HepG2 (cell line): ENCODE data around the gene PFKFB2. TPM values are rescaled to one million over a fixed set of nuclear protein-coding genes. Genes with fewer than 3 reads are reported as not detected.

ENCODE experiments used
- CEBPG ChIP-seq: IDR thresholded peaks from 2 replicates; pipeline ENCODE4 v1.6.1; 2016
- EHMT2 ChIP-seq: fragments of 200-600 bp; sonication (generic); IDR thresholded peaks from 2 replicates; pipeline ENCODE4 v1.7.0; 2017; ENCODE audit warnings: antibody characterized with exemption, low read depth, low read length, borderline replicate concordance
- ELF1 ChIP-seq: sonication (generic); formaldehyde crosslinking; IDR thresholded peaks from 2 replicates; pipeline ENCODE4 v1.4.0; 2020; ENCODE audit warnings: missing genetic modification reagents
- FOXJ3 ChIP-seq: sonication (generic); formaldehyde crosslinking; IDR thresholded peaks from 2 replicates; pipeline ENCODE4 v1.4.0; 2020; ENCODE audit warnings: missing genetic modification reagents, mild to moderate bottlenecking, borderline replicate concordance
- FOXO1 ChIP-seq: sonication (generic); formaldehyde crosslinking; IDR thresholded peaks from 2 replicates; pipeline ENCODE4 v1.4.0; 2020; ENCODE audit warnings: missing genetic modification reagents
- HMG20A ChIP-seq: IDR thresholded peaks from 2 replicates; pipeline ENCODE4 v1.6.1; 2016; ENCODE audit warnings: borderline replicate concordance
- MAFG ChIP-seq: sonication (generic); formaldehyde crosslinking; IDR thresholded peaks from 2 replicates; pipeline ENCODE4 v1.5.1; 2020; ENCODE audit warnings: mild to moderate bottlenecking, missing genetic modification reagents
- TBL1XR1 ChIP-seq: fragments of 150-350 bp; IDR thresholded peaks from 2 replicates; pipeline ENCODE4 v1.6.1; 2014; ENCODE audit warnings: borderline replicate concordance, low read length; ENCODE audit not compliant: partially characterized antibody
- TCF7 ChIP-seq: sonication (generic); IDR thresholded peaks from 2 replicates; pipeline ENCODE4 v1.6.1; 2016; ENCODE audit warnings: antibody characterized with exemption, low read depth
- ZKSCAN8 ChIP-seq: IDR thresholded peaks from 2 replicates; pipeline ENCODE4 v1.6.1; 2016; ENCODE audit warnings: borderline replicate concordance, missing genetic modification reagents, missing compliant biosample characterization
- ZMAT3 ChIP-seq: sonication (generic); formaldehyde crosslinking; conservative IDR thresholded peaks from 2 replicates; pipeline ENCODE4 v1.7.0; 2021; ENCODE audit warnings: missing genetic modification reagents
- ZMYM3 ChIP-seq: sonication (generic); formaldehyde crosslinking; IDR thresholded peaks from 2 replicates; pipeline ENCODE4 v1.5.1; 2020; ENCODE audit warnings: mild to moderate bottlenecking, missing genetic modification reagents
- ZMYM4 ChIP-seq: sonication (generic); formaldehyde crosslinking; IDR thresholded peaks from 2 replicates; pipeline ENCODE4 v1.8.1; 2023; ENCODE audit warnings: mild to moderate bottlenecking, missing genetic modification reagents
- ZNF101 ChIP-seq: sonication (generic); formaldehyde crosslinking; IDR thresholded peaks from 2 replicates; pipeline ENCODE4 v1.4.0; 2020; ENCODE audit warnings: mild to moderate bottlenecking, low read depth, missing genetic modification reagents, borderline replicate concordance
- ZNF264 ChIP-seq: sonication (generic); formaldehyde crosslinking; IDR thresholded peaks from 2 replicates; pipeline ENCODE4 v1.4.0; 2020; ENCODE audit warnings: missing genetic modification reagents
- ZNF382 ChIP-seq: sonication (generic); formaldehyde crosslinking; IDR thresholded peaks from 2 replicates; pipeline ENCODE4 v1.5.0; 2020; ENCODE audit warnings: missing genetic modification reagents, mild to moderate bottlenecking, borderline replicate concordance
- ZNF598 ChIP-seq: sonication (generic); formaldehyde crosslinking; IDR thresholded peaks from 2 replicates; pipeline ENCODE4 v1.5.1; 2020; ENCODE audit warnings: mild to moderate bottlenecking, missing genetic modification reagents, borderline replicate concordance
- ZNF781 ChIP-seq: sonication (generic); formaldehyde crosslinking; IDR thresholded peaks from 2 replicates; pipeline ENCODE4 v1.5.1; 2020; ENCODE audit warnings: borderline replicate concordance, mild to moderate bottlenecking, missing genetic modification reagents; ENCODE audit errors: not compliant biosample characterization
- polyA plus RNA-seq, 8 experiments: library from polyadenylated mRNA; depleted of rRNA in 3 of 8; stranded (reverse) in 7 of 8; unstranded in 1 of 8; fragments of >200 nt; fragmentation: Illumina TruSeq in 4 of 8; extraction: Trizol in 4 of 8; gene quantifications; 2 replicates each; pipeline versions ENCODE4 v1.2.1 to v1.2.3, GENCODE V29; 2011 to 2016; ENCODE audit warnings: low read depth in 4 of 8, missing spikeins in 1 of 8, mixed read lengths in 1 of 8; ENCODE audit not compliant: insufficient read depth in 1 of 8
- total RNA-seq, 5 experiments: library from RNA; depleted of rRNA; stranded (reverse); fragments of >200 nt; fragmentation: Illumina TruSeq; extraction: Trizol; gene quantifications; 2 replicates each; pipeline ENCODE4 v1.2.3, GENCODE V29; 2016; ENCODE audit warnings: low read depth in 1 of 5
- TF ChIP-seq, protein P1 (sequence below): IDR thresholded peaks from 2 replicates; pipeline ENCODE4 v1.6.1; 2016; ENCODE audit warnings: low read depth, borderline replicate concordance
- TF ChIP-seq, protein P2 (sequence below), 2 experiments: fragments of 450-650 bp in 1 of 2; sonication (generic) in 1 of 2; formaldehyde crosslinking; IDR thresholded peaks; 2 replicates each; pipeline versions ENCODE4 v1.5.0 to v1.8.0; 2020 to 2022; ENCODE audit warnings: mild to moderate bottlenecking in 1 of 2, missing genetic modification reagents in 1 of 2
- TF ChIP-seq, protein P3 (sequence below): sonication (generic); formaldehyde crosslinking; IDR thresholded peaks from 2 replicates; pipeline ENCODE4 v1.4.0; 2020; ENCODE audit warnings: missing genetic modification reagents
- TF ChIP-seq, protein P4 (sequence below): sonication (generic); formaldehyde crosslinking; conservative IDR thresholded peaks from 2 replicates; pipeline ENCODE4 v1.8.0; 2022; ENCODE audit warnings: mild to moderate bottlenecking, moderate library complexity, missing genetic modification reagents

The PFKFB2 gene
- total and polyA plus RNA-seq, 2 of the 13 experiments (the other 11 are each of a cell fraction or from before 2014, with no cell fraction given) = 4.6 to 10.6 TPM

GRCh38 chr1:207088701-207089626 lies 35.9 kb downstream of the PFKFB2 start, which contains the start of gene C4BPB (continued):
- TF ChIP-seq, protein P1, sequence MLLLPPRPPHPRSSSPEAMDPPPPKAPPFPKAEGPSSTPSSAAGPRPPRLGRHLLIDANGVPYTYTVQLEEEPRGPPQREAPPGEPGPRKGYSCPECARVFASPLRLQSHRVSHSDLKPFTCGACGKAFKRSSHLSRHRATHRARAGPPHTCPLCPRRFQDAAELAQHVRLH (CRISPR knock-in tag) = peak; percentile 73; the same call in 1 of the 2 replicates
- TF ChIP-seq ZKSCAN8 (CRISPR knock-in tag) = peak; percentile 86; the same call in 1 of the 2 replicates
- peak; percentile 59 for TF ChIP-seq ZMYM3 (CRISPR knock-in tag)
- TF ChIP-seq FOXJ3 = peak; percentile 93; the same call in 1 of the 2 replicates
- TF ChIP-seq, protein P2, sequence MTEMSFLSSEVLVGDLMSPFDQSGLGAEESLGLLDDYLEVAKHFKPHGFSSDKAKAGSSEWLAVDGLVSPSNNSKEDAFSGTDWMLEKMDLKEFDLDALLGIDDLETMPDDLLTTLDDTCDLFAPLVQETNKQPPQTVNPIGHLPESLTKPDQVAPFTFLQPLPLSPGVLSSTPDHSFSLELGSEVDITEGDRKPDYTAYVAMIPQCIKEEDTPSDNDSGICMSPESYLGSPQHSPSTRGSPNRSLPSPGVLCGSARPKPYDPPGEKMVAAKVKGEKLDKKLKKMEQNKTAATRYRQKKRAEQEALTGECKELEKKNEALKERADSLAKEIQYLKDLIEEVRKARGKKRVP (CRISPR knock-in tag; IDR thresholded peaks at IDR 0.05) = peak in 1 of 2 experiments; percentile 83; a peak in 2 of 4 replicates
- peak; percentile 53; the same call in 1 of the 2 replicates for TF ChIP-seq ZNF264 (CRISPR knock-in tag)
- TF ChIP-seq ZMYM4 (CRISPR knock-in tag) = peak; percentile 75
- TF ChIP-seq ZNF101 (CRISPR knock-in tag) = no peak
- peak; percentile 82; the same call in 1 of the 2 replicates for TF ChIP-seq EHMT2
- no peak for TF ChIP-seq ZNF598 (CRISPR knock-in tag)
- no peak for TF ChIP-seq ZNF382 (CRISPR knock-in tag)
- peak; percentile 90 for TF ChIP-seq TBL1XR1
- TF ChIP-seq HMG20A (CRISPR knock-in tag) = peak; percentile 85
- TF ChIP-seq TCF7 = peak; percentile 28; the same call in 1 of the 2 replicates
- TF ChIP-seq, protein P3, sequence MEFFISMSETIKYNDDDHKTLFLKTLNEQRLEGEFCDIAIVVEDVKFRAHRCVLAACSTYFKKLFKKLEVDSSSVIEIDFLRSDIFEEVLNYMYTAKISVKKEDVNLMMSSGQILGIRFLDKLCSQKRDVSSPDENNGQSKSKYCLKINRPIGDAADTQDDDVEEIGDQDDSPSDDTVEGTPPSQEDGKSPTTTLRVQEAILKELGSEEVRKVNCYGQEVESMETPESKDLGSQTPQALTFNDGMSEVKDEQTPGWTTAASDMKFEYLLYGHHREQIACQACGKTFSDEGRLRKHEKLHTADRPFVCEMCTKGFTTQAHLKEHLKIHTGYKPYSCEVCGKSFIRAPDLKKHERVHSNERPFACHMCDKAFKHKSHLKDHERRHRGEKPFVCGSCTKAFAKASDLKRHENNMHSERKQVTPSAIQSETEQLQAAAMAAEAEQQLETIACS (CRISPR knock-in tag) = no peak
- TF ChIP-seq, protein P4, sequence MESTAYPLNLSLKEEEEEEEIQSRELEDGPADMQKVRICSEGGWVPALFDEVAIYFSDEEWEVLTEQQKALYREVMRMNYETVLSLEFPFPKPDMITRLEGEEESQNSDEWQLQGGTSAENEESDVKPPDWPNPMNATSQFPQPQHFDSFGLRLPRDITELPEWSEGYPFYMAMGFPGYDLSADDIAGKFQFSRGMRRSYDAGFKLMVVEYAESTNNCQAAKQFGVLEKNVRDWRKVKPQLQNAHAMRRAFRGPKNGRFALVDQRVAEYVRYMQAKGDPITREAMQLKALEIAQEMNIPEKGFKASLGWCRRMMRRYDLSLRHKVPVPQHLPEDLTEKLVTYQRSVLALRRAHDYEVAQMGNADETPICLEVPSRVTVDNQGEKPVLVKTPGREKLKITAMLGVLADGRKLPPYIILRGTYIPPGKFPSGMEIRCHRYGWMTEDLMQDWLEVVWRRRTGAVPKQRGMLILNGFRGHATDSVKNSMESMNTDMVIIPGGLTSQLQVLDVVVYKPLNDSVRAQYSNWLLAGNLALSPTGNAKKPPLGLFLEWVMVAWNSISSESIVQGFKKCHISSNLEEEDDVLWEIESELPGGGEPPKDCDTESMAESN = peak; percentile 73
- peak; percentile 56 for TF ChIP-seq ELF1 (CRISPR knock-in tag)
- TF ChIP-seq FOXO1 (CRISPR knock-in tag) = peak; percentile 96
- TF ChIP-seq CEBPG = peak; percentile 73
- TF ChIP-seq ZMAT3 (CRISPR knock-in tag) = no peak
- peak; percentile 36 for TF ChIP-seq ZNF781
- TF ChIP-seq MAFG (CRISPR knock-in tag) = no peak
